Measurements from ENCODE around the gene RASGRP4. TPM values are rescaled to one million over a fixed set of nuclear protein-coding genes. Genes with fewer than 3 reads are reported as not detected.
A peak's percentile ranks its signal among the peaks of the same experiment; 100 is the strongest.
"Not testable (repeated sequence)": the region's sequence is repeated elsewhere in the genome, so short reads cannot be mapped to it uniquely, and the experiment has no call there.

Gene RASGRP4
- total RNA-seq, 1 donor from 2014 or later, result 1.5 TPM

GRCh38 chr19:38451036-38451435, 25.0 kb upstream of the RASGRP4 start:
- no peak for DNase-seq (ENCODE audit: low spot score)
- intact Hi-C loops (cut with DNase I), result no loop called here

GRCh38 chr19:38449518-38449917, 23.5 kb upstream of the RASGRP4 start:
- DNase-seq (ENCODE audit: low spot score), result no peak
- intact Hi-C loops (cut with DNase I), result no loop called here

- intact Hi-C loops (cut with DNase I), result no loop called here
- no peak for DNase-seq (ENCODE audit: low spot score)
Observed at GRCh38 chr19:38448225-38448624, 22.2 kb upstream of the RASGRP4 start.

- intact Hi-C loops (cut with DNase I), result no loop called here
Observed at GRCh38 chr19:38445362-38445761, 19.3 kb upstream of the RASGRP4 start.

GRCh38 chr19:38444026-38444425, 18.0 kb upstream of the RASGRP4 start:
- intact Hi-C loops (cut with DNase I), result no loop called here
- DNase-seq (ENCODE audit: low spot score), result no peak

More at GRCh38 chr19:38445362-38445761, 19.3 kb upstream of the RASGRP4 start:
- DNase-seq (ENCODE audit: low spot score), result no peak

GRCh38 chr19:38443458-38443999, 17.5 kb upstream of the RASGRP4 start:
- DNase-seq (ENCODE audit: low spot score), result no peak
- intact Hi-C loops (cut with DNase I), result no loop called here

- intact Hi-C loops (cut with DNase I), result no loop called here
- no peak for DNase-seq (ENCODE audit: low spot score)
Observed at GRCh38 chr19:38442736-38443135, 16.7 kb upstream of the RASGRP4 start.

- intact Hi-C loops (cut with DNase I), result no loop called here
- no peak for DNase-seq (ENCODE audit: low spot score)
Observed at GRCh38 chr19:38441657-38442348, 15.8 kb upstream of the RASGRP4 start.

- intact Hi-C loops (cut with DNase I), result no loop called here
- DNase-seq (ENCODE audit: low spot score), result no peak
Observed at GRCh38 chr19:38440592-38440991, 14.6 kb upstream of the RASGRP4 start.

GRCh38 chr19:38437917-38438316, 11.9 kb upstream of the RASGRP4 start:
- intact Hi-C loops (cut with DNase I), result no loop called here
- no peak for DNase-seq (ENCODE audit: low spot score)

- DNase-seq (ENCODE audit: low spot score), result no peak
- intact Hi-C loops (cut with DNase I), result no loop called here
Observed at GRCh38 chr19:38437295-38437694, 11.3 kb upstream of the RASGRP4 start.

GRCh38 chr19:38434549-38435051, 8.6 kb upstream of the RASGRP4 start:
- intact Hi-C loops (cut with DNase I), result no loop called here
- no peak for DNase-seq (ENCODE audit: low spot score)

GRCh38 chr19:38433268-38433733, 7.3 kb upstream of the RASGRP4 start, which contains the start of gene RYR1:
RYR1 (plus strand) TSS chr19:38433691; CDS start chr19:38433830, 139 bp downstream.
- intact Hi-C loops (cut with DNase I), result no loop called here
- DNase-seq (ENCODE audit: low spot score), result peak; percentile 91

- intact Hi-C loops (cut with DNase I), result no loop called here
- DNase-seq (ENCODE audit: low spot score), result no peak
Observed at GRCh38 chr19:38430931-38431330, 4.9 kb upstream of the RASGRP4 start.

- intact Hi-C loops (cut with DNase I), result no loop called here
- no peak for DNase-seq (ENCODE audit: low spot score)
Observed at GRCh38 chr19:38429811-38430156, 3.8 kb upstream of the RASGRP4 start.

GRCh38 chr19:38429055-38429810, 3.2 kb upstream of the RASGRP4 start:
- intact Hi-C loops (cut with DNase I), result no loop called here
- DNase-seq (ENCODE audit: low spot score), result no peak

GRCh38 chr19:38427035-38427677, 1.1 kb upstream of the RASGRP4 start:
- intact Hi-C loops (cut with DNase I); DNase-seq (ENCODE audit: low spot score): not testable (repeated sequence)

- intact Hi-C loops (cut with DNase I), result no loop called here
- no peak for DNase-seq (ENCODE audit: low spot score)
Observed at GRCh38 chr19:38425222-38425809, 703 bp downstream of the RASGRP4 start.

- intact Hi-C loops (cut with DNase I), result no loop called here
Observed at GRCh38 chr19:38424272-38424671, 1.7 kb downstream of the RASGRP4 start.

GRCh38 chr19:38422438-38422837, 3.6 kb downstream of the RASGRP4 start:
- DNase-seq (ENCODE audit: low spot score), result no peak
- intact Hi-C loops (cut with DNase I), result no loop called here

More at GRCh38 chr19:38424272-38424671, 1.7 kb downstream of the RASGRP4 start:
- no peak for DNase-seq (ENCODE audit: low spot score)

All from cardiac septum (tissue), 1 donor.